HL-60/S4 treated with retinoic acid at 250 ng/mL for 4 days and 3 days (cell line): ENCODE results near the gene ANKRD16.

Experiments used
- in situ Hi-C: fragments of 300-500 bp; cut with MboI; formaldehyde crosslinking; loops from 2 replicates; pipeline ENCODE4 v1.7.0; 2022; ENCODE audit warnings: low sequenced_read_pairs

Gene ANKRD16

DNA sequence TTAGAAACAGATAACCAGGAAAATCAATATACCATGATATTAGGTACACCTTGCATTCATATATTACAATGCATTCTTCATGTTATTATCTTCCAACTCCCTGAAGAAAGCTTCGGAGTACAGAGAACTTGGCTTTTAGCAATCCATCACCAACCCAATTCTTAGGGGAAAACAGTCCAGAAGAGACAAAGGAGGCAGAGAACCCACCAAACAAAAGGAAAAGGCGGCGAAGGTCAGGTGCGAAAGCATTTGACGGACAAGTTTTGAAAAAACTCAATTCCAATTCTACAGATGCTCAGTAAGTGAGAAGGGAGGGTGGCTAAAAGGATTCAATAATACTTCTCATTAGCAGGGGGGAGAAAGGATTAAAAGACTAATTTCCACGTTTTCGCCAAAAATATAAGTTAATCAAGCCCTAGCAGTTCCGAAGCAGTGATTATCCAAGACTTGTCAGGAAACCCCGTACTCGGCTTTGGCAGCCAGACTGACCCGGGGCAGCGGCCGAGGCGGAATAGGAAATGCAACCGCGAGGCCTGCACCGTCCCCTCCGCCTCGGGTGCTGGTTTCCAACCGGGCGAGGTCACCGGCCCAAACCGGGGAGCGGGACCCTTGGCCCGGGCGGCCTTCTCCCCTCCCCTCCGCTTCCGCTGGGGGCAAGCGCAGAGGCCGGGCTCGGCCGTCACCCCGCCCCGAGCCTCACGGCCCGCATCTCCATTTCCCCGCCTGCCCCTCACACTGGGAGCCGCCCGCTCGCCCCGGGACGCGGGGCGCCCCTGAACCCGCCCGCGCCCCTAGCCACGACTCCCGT lies 77.2 kb downstream of the ANKRD16 start:
- in situ Hi-C loops, result no loop called here
